ENCODE measurements around the gene TNFAIP1.

Gene TNFAIP1

DNA sequence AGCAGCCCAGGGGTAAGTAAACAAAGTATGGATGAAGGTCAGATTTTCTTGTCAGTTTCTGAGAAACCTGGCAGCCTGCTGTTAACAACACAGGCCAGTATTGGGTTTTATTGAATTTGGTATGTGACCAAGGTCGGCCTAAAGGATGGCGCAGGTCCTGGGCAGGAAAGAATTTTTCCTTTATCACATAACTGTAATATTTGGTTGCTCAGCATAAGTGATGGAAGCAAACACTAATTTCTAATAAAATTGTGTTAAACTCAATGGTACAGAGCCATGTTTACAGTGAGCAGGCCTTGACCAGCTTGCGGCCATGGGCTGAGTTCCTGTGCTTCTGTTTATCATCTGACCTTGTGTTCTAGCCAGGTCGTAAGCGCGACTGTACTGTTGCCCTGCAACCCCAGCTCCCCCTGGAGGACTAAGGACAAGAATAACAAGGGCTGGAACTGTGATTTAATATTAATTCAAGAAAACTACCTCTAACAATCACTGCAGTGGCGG lies 11.2 kb downstream of the TNFAIP1 start:
- DNase-seq = no peak

GRCh38 chr17:28347261-28347891 lies 11.8 kb downstream of the TNFAIP1 start:
- DNase-seq = no peak

GRCh38 chr17:28348979-28349378 lies 13.4 kb downstream of the TNFAIP1 start:
- DNase-seq = no peak

GRCh38 chr17:28350271-28350670 lies 14.7 kb downstream of the TNFAIP1 start:
- no peak for DNase-seq

DNA sequence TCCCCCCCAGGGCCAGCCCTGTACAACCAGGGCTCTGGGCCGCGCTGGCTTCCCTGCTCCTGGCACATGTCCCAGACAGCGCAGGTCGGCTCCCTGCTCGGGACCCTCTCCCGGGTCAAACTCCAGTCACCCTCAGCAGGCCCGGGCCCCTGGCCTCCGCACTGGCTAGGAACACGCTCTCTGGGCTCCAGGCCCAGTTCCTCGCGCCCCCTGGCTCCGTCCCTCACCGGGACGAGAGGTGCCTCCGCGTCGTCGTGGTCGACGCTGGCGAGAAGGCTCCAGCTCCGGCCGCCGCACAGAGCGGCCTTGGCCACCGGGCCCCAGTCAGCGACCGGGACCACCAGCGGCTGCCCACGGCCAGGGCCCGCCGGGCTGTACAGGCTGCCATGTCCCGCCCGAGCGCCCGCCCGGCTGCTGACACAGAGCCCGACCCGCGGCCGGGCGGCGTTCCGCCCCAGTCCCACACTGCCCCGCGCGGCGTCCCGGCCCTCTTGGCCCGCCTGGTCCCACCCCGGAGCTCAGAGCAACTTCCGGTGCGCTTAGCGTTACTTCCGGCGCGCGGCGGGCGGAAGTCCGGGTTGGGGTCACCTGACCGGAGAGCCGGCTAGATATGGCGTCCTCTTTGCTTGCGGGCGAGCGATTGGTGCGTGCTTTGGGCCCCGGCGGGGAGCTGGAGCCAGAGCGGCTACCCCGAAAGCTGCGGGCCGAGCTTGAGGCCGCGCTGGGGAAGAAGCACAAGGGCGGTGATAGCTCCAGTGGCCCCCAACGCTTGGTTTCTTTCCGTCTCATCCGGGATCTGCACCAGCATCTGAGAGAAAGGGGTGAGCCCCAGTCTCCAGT lies 21.7 kb downstream of the TNFAIP1 start, which contains the start of gene POLDIP2:
TSS of gene POLDIP2 (minus strand) at position 467 of the 840 bp plus-strand sequence. CDS start at position 388, 79 bp downstream.
- peak; percentile 98 for DNase-seq

DNA sequence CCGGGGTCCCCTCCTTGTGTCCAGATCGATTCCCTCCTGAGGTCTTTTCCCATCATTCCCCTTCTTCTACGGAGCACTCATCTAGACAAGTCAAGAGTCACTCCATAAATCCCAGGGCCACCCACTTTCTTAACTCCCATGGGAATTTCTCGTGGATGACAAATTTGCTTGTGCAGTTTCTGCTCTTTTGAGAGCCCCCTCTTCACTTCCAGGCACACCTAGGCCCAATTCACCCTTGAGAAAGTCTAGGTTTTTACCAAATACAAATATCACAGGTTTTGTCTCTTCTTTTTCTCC lies 22.3 kb downstream of the TNFAIP1 start:
- DNase-seq = no peak

GRCh38 chr17:28363186-28363585 lies 27.6 kb downstream of the TNFAIP1 start:
- no peak for DNase-seq

DNA sequence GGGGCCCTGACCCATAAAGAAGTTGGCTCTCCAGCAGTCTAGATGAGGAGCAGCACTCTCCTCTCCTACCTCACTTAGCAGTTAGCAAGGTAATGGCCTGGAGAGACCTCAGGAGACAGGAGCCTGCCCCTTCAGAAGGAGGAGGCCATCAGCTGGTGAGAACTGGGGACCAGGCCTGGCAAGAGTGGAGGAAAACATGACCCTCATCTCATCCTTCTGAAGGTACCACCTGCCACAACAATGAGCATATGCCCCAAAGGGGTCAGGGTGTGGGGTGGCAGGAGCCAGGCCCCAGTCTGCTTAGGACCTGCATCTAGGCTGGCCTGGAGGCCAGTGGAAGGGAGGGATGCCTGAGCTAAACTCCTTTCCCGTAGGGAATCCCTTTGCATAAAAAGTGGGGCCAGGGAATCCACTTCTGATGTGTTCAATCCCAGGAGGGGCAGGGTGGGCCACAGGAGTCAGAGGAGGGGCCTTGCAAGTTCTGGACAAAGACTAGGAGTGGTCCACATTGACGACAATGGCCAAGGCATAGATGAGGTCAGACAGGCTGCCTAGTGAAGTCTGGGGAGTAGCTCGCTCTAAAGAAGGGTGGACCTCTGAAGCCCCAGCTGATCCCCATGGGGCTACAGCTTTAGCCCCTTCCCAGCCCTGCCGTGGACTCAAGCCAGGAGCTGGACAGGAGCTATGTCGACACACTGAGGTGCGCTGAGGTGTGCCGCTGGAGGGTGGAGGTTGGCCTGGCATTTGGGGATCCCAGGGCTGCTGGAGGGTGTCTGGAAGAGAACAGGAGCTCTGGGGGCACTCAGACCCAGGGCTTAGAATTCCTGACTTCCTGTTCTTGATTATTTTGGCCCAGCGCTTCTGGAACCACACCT lies 28.5 kb downstream of the TNFAIP1 start:
- DNase-seq = no peak

DNA sequence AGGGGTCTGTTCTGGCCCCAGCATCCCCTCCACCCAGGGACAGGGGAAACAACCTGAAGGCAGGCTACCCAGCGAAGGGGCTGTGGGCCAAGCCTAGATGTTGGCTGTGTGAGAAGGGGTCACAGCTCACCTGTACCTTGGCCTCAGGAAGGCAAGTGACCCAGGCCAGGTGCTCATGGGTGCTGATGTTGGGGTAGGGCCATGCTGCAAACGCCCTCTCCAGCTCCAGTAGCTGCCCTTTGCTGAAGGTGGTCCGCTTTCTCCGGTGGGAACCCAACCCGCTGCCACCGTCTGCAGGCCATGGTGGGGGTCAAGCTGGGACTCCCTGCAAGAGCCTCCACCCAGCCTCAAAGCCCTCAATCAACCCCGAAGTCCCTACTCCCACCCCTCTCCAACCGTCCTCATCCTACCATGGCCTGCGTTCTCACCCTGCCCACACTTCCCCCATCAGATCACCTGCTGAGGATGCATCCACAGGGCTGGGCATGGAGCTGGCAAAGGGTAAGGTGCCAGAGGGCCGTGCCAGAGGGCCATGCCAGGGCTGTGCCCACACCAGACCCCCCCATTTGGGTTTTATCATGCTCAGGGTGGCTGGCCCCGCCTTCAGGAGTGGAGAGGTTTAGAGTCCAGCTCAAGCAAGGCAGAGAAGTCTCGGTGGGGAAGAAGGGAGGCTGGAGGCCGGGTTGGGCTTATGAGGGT lies 29.3 kb downstream of the TNFAIP1 start, which contains the start of gene SEBOX:
TSS of gene SEBOX (minus strand) at position 535 of the 699 bp plus-strand sequence. CDS start at position 487, 48 bp downstream.
- no peak for DNase-seq

GRCh38 chr17:28365487-28365886 lies 29.9 kb downstream of the TNFAIP1 start:
- no peak for DNase-seq

- no peak for DNase-seq
Observed at GRCh38 chr17:28366605-28367004, 31.0 kb downstream of the TNFAIP1 start.

DNA sequence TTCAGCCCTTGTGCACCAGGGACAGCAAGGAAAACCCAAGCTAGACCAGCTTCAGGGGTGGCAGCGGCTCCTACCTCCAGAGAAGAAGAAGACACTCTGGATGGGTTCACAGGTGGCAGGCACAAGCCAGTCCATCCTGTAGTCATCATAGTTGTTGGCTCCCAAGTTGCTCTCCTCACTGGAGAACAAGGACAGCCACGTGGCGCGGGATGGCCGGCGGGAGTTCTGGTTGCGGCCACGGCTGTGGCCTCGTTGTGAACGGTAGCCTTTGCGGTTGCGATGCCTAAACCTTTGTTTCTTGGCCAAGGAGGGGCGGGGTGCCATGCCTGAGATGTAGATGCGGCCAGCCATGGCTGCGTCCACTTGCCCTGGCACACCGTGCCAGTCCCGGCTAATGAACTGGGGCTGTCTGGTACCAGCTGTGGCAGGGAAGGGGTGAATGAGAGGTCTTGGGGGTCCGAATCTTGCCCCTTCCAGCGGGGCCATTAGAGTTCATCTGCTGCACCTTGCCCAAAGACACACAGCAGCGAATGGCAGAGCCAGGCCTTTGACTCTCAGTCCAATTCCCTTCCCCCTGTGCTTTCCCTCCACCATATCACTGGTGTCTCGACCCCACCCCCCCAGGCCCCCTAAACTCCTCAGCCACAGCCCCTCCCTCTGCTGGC lies 32.2 kb downstream of the TNFAIP1 start:
- no peak for DNase-seq

- DNase-seq = no peak
Observed at GRCh38 chr17:28368306-28368831, 32.8 kb downstream of the TNFAIP1 start.

- DNase-seq = no peak
Observed at GRCh38 chr17:28368915-28369683, 33.5 kb downstream of the TNFAIP1 start.

- DNase-seq = no peak
Observed at GRCh38 chr17:28369684-28370034, 34.1 kb downstream of the TNFAIP1 start.

GRCh38 chr17:28370035-28370743 lies 34.6 kb downstream of the TNFAIP1 start, which contains the start of gene VTN:
Gene VTN (minus strand): TSS chr17:28370307. CDS start chr17:28370203, 104 bp downstream.
- DNase-seq = no peak

GRCh38 chr17:28370744-28371103 lies 35.2 kb downstream of the TNFAIP1 start:
- no peak for DNase-seq

DNA sequence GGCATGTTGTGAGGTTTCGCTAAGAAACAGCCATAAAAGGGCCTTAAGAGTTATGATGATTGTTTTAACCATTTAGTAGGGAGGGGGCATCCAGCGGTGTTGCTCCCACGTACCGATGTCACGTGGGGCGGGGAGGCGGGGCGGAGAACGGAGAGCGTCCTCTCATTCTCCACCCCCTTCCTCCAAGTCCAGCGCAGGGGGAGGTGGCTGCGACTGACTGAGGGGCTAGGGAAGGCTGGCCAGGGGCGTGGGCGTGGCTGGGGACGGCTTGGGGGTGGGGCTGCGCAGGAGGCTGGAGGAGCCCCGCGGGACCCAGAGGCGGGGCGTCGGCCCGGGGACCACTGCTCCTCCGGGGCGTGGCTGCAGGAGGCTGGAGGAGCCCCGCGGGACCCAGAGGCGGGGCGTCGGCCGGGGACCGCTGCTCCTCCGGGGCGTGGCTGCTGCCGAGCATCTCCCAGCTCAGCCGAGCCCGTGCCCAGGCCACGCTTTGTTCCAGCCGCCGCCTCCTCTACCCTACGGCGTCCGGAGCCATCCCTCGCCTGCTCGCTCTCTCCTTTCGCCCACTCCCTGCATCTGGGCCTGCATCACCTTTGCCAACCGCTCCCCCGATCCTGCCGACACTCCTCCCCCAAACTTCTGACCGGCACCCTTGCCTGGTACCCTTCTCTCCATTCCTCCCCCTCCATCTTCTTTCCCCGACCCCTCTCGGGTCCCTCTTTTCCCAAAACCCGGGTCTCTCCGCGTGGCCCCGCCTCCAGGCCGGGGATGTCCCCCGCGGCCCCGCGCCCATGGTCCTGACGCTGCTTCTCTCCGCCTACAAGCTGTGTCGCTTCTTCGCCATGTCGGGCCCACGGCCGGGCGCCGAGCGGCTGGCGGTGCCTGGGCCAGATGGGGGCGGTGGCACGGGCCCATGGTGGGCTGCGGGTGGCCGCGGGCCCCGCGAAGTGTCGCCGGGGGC lies 36.0 kb downstream of the TNFAIP1 start, which contains the start of gene SARM1:
TSS of gene SARM1 (plus strand) at position 450 of the 958 bp plus-strand sequence. CDS start at position 789, 339 bp downstream.
- DNase-seq = peak; percentile 95
